SK-N-MC (cell line): ENCODE results near the gene IFFO2.

Source experiments
- EZH2 ChIP-seq: fragments of 200-600 bp; sonication (generic); IDR thresholded peaks from one replicate; pipeline ENCODE4 v1.6.1; 2017; ENCODE audit warnings: antibody characterized with exemption
- FOXP2 ChIP-seq: optimal IDR thresholded peaks from 2 replicates; pipeline ENCODE3; 2011; ENCODE audit warnings: mild to moderate bottlenecking, moderate library complexity; ENCODE audit not compliant: insufficient read depth; ENCODE audit errors: extremely low read length, control extremely low read depth
- POLR2AphosphoS5 ChIP-seq: IDR thresholded peaks from 2 replicates; pipeline ENCODE4 v1.6.1; 2012; ENCODE audit warnings: mild to moderate bottlenecking, low read depth, low read length, borderline replicate concordance

DNA sequence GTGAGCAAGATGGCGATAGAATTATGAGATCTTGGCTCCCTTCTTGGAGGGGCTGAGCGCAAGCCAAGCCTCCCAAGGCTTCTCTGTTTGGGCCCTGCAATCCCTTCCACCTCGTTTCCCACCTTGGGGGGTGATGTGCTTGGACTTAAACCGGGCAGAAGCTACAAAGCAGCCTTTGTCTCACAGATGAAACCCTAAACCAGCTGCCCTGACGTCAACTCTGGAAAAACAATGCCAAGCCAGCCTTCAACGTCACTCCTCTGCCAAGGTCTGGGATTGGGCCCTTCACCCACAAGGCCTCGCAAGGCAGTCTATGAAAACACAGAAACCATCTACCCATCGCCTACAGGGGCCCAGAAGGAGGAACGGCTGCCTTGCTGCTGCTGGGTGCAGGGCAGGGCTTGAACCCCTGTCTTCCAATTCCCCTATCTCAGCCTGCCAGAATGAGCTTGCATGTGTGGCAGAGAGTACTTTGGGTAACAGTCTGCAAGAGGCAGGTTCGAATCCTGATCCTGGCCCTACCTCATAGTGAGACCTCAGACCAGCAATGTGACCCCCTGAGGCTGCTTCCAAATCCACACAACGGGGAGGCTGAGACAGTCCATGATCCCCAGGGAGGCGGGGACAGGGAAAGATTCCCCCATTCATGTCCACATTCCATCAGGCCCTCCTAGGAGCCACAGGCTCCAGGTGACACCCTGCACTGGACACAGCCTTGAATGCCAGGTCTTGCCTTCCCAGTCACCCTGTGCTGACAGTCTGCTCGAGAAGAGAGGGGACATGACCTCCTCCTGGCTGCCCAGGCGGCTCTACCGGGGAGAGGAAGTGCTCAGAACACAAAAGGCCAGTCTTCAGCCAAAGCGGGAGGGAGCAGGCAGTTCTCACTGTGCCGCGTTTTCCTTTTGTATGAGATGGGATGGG, 15.0 kb downstream of the IFFO2 start:
- TF ChIP-seq POLR2AphosphoS5: no peak
- TF ChIP-seq EZH2: no peak
- TF ChIP-seq FOXP2: no peak
